IMR-90 (cell line): ENCODE results near the gene BEST1. TPM values are rescaled to one million over a fixed set of nuclear protein-coding genes. Genes with fewer than 3 reads are reported as not detected.
"Not testable (repeated sequence)": the region's sequence is repeated elsewhere in the genome, so short reads cannot be mapped to it uniquely, and the experiment has no call there.

Experiments
- ATAC-seq: fragments of 200-7000 bp; cut with Tn5 transposase; 2 replicates; pipeline ENCODE4 v1.9.1; 2020; ENCODE audit warnings: low read depth, mild to moderate bottlenecking, moderate library complexity
- BruUV-seq: library from RNA; stranded (reverse); fragments of 400-500 nt; replicated peaks from 2 replicates; lab custom pipeline; 2021; lab: Mats Ljungman, UMichigan
- CTCF ChIA-PET: fragments of 300-600 bp; formaldehyde crosslinking; extraction: SDS; loops from one replicate; lab custom pipeline; 2021; ENCODE audit warnings: antibody characterized with exemption; lab: Yijun Ruan, JAX
- POLR2A ChIA-PET: fragments of 300-600 bp; sonication (Branson Sonifier 250); formaldehyde crosslinking; loops from one replicate; lab custom pipeline; 2022; ENCODE audit warnings: antibody characterized with exemption; ENCODE audit not compliant: unreplicated experiment; lab: Charles Lee
- DNase-seq: peaks from one replicate; pipeline ENCODE4 v3.0.0; 2013
- H2AFZ ChIP-seq: replicated peaks from 2 replicates; pipeline ENCODE3; 2013; ENCODE audit warnings: low read length, mild to moderate bottlenecking; ENCODE audit not compliant: poor library complexity
- H2AK5ac ChIP-seq: 2 replicates; pipeline ENCODE4 v1.6.1; 2013; ENCODE audit warnings: low read depth, low read length, inconsistent platforms
- H2AK9ac ChIP-seq: replicated peaks from 2 replicates; pipeline ENCODE3; 2013; ENCODE audit warnings: mild to moderate bottlenecking, low read depth, low read length, moderate library complexity; ENCODE audit not compliant: poor library complexity
- H2BK120ac ChIP-seq: 2 replicates; pipeline ENCODE4 v1.6.1; 2013; ENCODE audit warnings: low read depth, low read length, inconsistent platforms
- H2BK15ac ChIP-seq: 3 replicates; pipeline ENCODE4 v1.6.1; 2013; ENCODE audit warnings: low read depth, low read length, inconsistent platforms
- H2BK20ac ChIP-seq: 2 replicates; pipeline ENCODE4 v1.6.1; 2013; ENCODE audit warnings: low read depth, mild to moderate bottlenecking, inconsistent platforms, low read length, moderate library complexity
- H2BK5ac ChIP-seq: 2 replicates; pipeline ENCODE4 v1.6.1; 2013; ENCODE audit warnings: mild to moderate bottlenecking, low read depth, low read length, inconsistent platforms; ENCODE audit not compliant: poor library complexity, severe bottlenecking
- H3K14ac ChIP-seq: replicated peaks from 2 replicates; pipeline ENCODE4 v1.6.1; 2013; ENCODE audit warnings: low read depth, low read length, inconsistent platforms
- H3K18ac ChIP-seq: 2 replicates; pipeline ENCODE4 v1.6.1; 2013; ENCODE audit warnings: low read depth, low read length, control low read depth
- H3K23ac ChIP-seq: 2 replicates; pipeline ENCODE4 v1.6.1; 2013; ENCODE audit warnings: low read depth, low read length, inconsistent platforms
- H3K27ac ChIP-seq: 2 replicates; pipeline ENCODE4 v1.5.1; 2013; ENCODE audit warnings: mild to moderate bottlenecking, control low read depth, low read length; ENCODE audit not compliant: insufficient read depth
- H3K27me3 ChIP-seq: 2 replicates; pipeline ENCODE4 v1.6.1; 2013; ENCODE audit warnings: low read length; ENCODE audit not compliant: control insufficient read depth, insufficient read depth
- H3K36me3 ChIP-seq: 2 replicates; pipeline ENCODE4 v1.6.1; 2013; ENCODE audit warnings: low read length, mixed read lengths; ENCODE audit not compliant: control insufficient read depth, insufficient read depth
- H3K4ac ChIP-seq: 2 replicates; pipeline ENCODE4 v1.6.1; 2013; ENCODE audit warnings: low read depth, low read length, inconsistent platforms
- H3K4me1 ChIP-seq: 2 replicates; pipeline ENCODE4 v1.6.1; 2013; ENCODE audit warnings: low read length, mixed read lengths; ENCODE audit not compliant: control insufficient read depth, insufficient read depth
- H3K4me2 ChIP-seq: 2 replicates; pipeline ENCODE4 v1.6.1; 2013; ENCODE audit warnings: low read depth, mild to moderate bottlenecking, control low read depth, low read length, moderate library complexity
- H3K4me3 ChIP-seq: 2 replicates; pipeline ENCODE4 v1.5.1; 2013; ENCODE audit warnings: low read depth, mild to moderate bottlenecking, control low read depth, low read length, moderate library complexity; ENCODE audit not compliant: insufficient read depth
- H3K56ac ChIP-seq: 2 replicates; pipeline ENCODE4 v1.6.1; 2013; ENCODE audit warnings: low read length, inconsistent platforms; ENCODE audit not compliant: insufficient read depth; ENCODE audit errors: extremely low read depth
- H3K79me1 ChIP-seq, 2 experiments: 2 replicates each; pipeline ENCODE4 v1.6.1; 2013; ENCODE audit warnings: low read length in 2 of 2, inconsistent platforms in 1 of 2, low read depth in 1 of 2
- H3K9ac ChIP-seq: 2 replicates; pipeline ENCODE4 v1.6.1; 2013; ENCODE audit warnings: low read depth, low read length, control low read depth
- H3K9me1 ChIP-seq: 2 replicates; pipeline ENCODE4 v1.6.1; 2013; ENCODE audit warnings: low read length, inconsistent platforms; ENCODE audit not compliant: insufficient read depth
- H3K9me3 ChIP-seq: 2 replicates; pipeline ENCODE4 v1.6.1; 2013; ENCODE audit warnings: low read length; ENCODE audit not compliant: control insufficient read depth, insufficient read depth
- H4K20me1 ChIP-seq: 2 replicates; pipeline ENCODE4 v1.6.1; 2013; ENCODE audit warnings: low read length, inconsistent platforms; ENCODE audit not compliant: insufficient read depth
- H4K5ac ChIP-seq: 2 replicates; pipeline ENCODE4 v1.6.1; 2013; ENCODE audit warnings: mild to moderate bottlenecking, low read depth, low read length, control low read depth
- H4K8ac ChIP-seq, 2 experiments: 2 replicates each; pipeline ENCODE4 v1.6.1; 2013; ENCODE audit warnings: low read depth in 2 of 2, low read length in 2 of 2, control low read depth in 1 of 2, inconsistent platforms in 1 of 2
- H4K91ac ChIP-seq: 2 replicates; pipeline ENCODE4 v1.6.1; 2013; ENCODE audit warnings: low read depth, low read length, inconsistent platforms; ENCODE audit not compliant: insufficient read depth
- CEBPB ChIP-seq: IDR thresholded peaks from 2 replicates; pipeline ENCODE4 v1.6.1; 2012; ENCODE audit warnings: low read depth, low read length, improper control_type of control experiment
- FOS ChIP-seq: fragments of 150-350 bp; IDR thresholded peaks from 2 replicates; pipeline ENCODE4 v1.6.1; 2016; ENCODE audit warnings: low read depth, low read length
- MAZ ChIP-seq: IDR thresholded peaks from 2 replicates; pipeline ENCODE4 v1.6.1; 2012; ENCODE audit warnings: low read depth, mild to moderate bottlenecking, low read length, improper control_type of control experiment, moderate library complexity, borderline replicate concordance
- NFE2L2 ChIP-seq: fragments of 150-350 bp; IDR thresholded peaks from 2 replicates; pipeline ENCODE4 v1.6.1; 2016; ENCODE audit warnings: low read depth, mild to moderate bottlenecking, low read length
- RAD21 ChIP-seq: IDR thresholded peaks from 2 replicates; pipeline ENCODE4 v1.6.1; 2012; ENCODE audit warnings: low read length, improper control_type of control experiment
- SMC3 ChIP-seq: fragments of 150-350 bp; IDR thresholded peaks from 2 replicates; pipeline ENCODE4 v1.6.1; 2016; ENCODE audit warnings: low read depth, mild to moderate bottlenecking, antibody characterized with exemption, low read length, moderate library complexity
- WGBS, 2 experiments: methylation state at CpG; one replicate each; pipeline versions ENCODE4 v1.1.5 to v1.1.7; 2013; ENCODE audit warnings: missing lambda C conversion rate in 2 of 2; ENCODE audit not compliant: insufficient read length in 1 of 2; ENCODE audit errors: extremely low coverage in 2 of 2; 5-methylcytosine and 5-hydroxymethylcytosine counted together
- dilution Hi-C: fragments of 300-500 bp; cut with HindIII; formaldehyde crosslinking; loops from one replicate; pipeline ENCODE4 v1.14.3; 2018; ENCODE audit warnings: low sequenced_read_pairs; ENCODE audit not compliant: unreplicated experiment
- in situ Hi-C: fragments of 300-500 bp; cut with MboI; formaldehyde crosslinking; loops from 3 replicates; pipeline ENCODE4 v1.14.3; 2019; ENCODE audit warnings: low sequenced_read_pairs, inconsistent platforms, mixed read lengths
- intact Hi-C: fragments of 100-400 bp; cut with micrococcal nuclease; formaldehyde crosslinking; loops from 2 replicates; pipeline ENCODE4 v1.10.0; 2022
- polyA plus RNA-seq, 3 experiments: library from polyadenylated mRNA; depleted of rRNA; stranded (reverse); fragments of >200 nt; gene quantifications; 2 replicates each; pipeline ENCODE4 v1.2.3, GENCODE V29; 2012; ENCODE audit warnings: low replicate concordance in 1 of 3
- total RNA-seq: library from RNA; depleted of rRNA; stranded (reverse); fragments of >200 nt; gene quantifications from 2 replicates; pipeline ENCODE4 v1.2.3, GENCODE V29; 2012
- TF ChIP-seq, protein P1 (sequence below): fragments of 150-350 bp; IDR thresholded peaks from 2 replicates; pipeline ENCODE4 v1.6.1; 2016; ENCODE audit warnings: low read depth, mild to moderate bottlenecking, low read length, moderate library complexity, borderline replicate concordance

Gene BEST1
- total and polyA plus RNA-seq, 2 of the 4 experiments (the other 2 are of a cell fraction): 0.90 to 1.4 TPM

DNA sequence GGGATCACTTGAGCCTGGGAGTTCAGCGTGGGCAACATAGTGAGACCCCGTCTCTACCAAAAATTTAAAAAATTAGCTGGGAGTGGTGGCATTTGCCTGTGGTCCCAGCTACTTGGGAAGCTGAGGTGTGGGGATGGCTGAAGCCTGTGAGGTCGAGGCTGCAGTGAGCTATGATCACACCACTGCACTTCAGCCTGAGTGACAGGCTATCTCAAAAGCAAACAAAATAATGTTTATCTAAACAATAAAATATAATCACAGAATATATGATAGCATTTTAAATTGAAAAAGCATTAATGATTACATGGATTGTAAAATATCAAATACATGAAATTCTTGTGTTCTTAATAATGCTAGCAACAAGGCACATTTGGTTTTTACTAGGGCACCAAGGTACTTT, 2.7 kb downstream of the BEST1 start:
- no CpG with 5 or more reads among the region's 3 CpGs for WGBS, 2 experiments
- no peak overlapping the region for H3K18ac ChIP-seq
- no peak overlapping the region for H3K9ac ChIP-seq
- H2BK120ac ChIP-seq: no peak overlapping the region
- no peak overlapping the region for H2BK15ac ChIP-seq
- TF ChIP-seq CEBPB (no peak), SMC3 (no peak), RAD21 (no peak), MAZ (no peak), NFE2L2 (no peak), FOS (no peak)
- TF ChIP-seq, protein P1, sequence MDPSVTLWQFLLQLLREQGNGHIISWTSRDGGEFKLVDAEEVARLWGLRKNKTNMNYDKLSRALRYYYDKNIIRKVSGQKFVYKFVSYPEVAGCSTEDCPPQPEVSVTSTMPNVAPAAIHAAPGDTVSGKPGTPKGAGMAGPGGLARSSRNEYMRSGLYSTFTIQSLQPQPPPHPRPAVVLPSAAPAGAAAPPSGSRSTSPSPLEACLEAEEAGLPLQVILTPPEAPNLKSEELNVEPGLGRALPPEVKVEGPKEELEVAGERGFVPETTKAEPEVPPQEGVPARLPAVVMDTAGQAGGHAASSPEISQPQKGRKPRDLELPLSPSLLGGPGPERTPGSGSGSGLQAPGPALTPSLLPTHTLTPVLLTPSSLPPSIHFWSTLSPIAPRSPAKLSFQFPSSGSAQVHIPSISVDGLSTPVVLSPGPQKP: no peak
- no peaks in the 10 kb centered on the region for H3K9me3 ChIP-seq
- ChIA-PET POLR2A (no interaction called here), CTCF (interaction anchor here (1.8 kb wide), 1 partner anchor 129 kb away, joined by 11 read pairs; no protein-coding TSS in a partner anchor)
- H3K23ac ChIP-seq: no peak overlapping the region
- no peak overlapping the region for H4K5ac ChIP-seq
- peaks cover 20% of the 10 kb centered on the region for H3K9me1 ChIP-seq
- no peaks in the 10 kb centered on the region for H3K27me3 ChIP-seq
- no peaks in the 10 kb centered on the region for H4K20me1 ChIP-seq
- H2AK5ac ChIP-seq: no peak overlapping the region
- peaks cover 10% of the 10 kb centered on the region; the same call in 1 of the 2 replicates for H3K36me3 ChIP-seq
- dilution Hi-C loops (no loop called here), intact Hi-C loops (no loop called here), in situ Hi-C loops (loop anchor here (5.0 to 10.0 kb wide), 2 partner anchors 122 to 156 kb away; no protein-coding TSS in a partner anchor)
- DNase-seq (no peak), ATAC-seq (no peak)
- BruUV-seq: no TSS peak
- H3K4me1 ChIP-seq: peaks cover 16% of the 10 kb centered on the region
- no peak overlapping the region for H3K14ac ChIP-seq
- H3K27ac ChIP-seq: no peak overlapping the region
- no peak overlapping the region for H2AK9ac ChIP-seq
- H4K8ac ChIP-seq: no peak overlapping the region
- peaks cover 0 to 26% of the 10 kb centered on the region in 2 experiments; a peak in 3 of 4 replicates for H3K79me1 ChIP-seq
- no peak overlapping the region for H2BK5ac ChIP-seq
- no peak overlapping the region for H2BK20ac ChIP-seq
- H2AFZ ChIP-seq: no peak overlapping the region
- no peak overlapping the region for H3K4me3 ChIP-seq
- no peak overlapping the region for H3K56ac ChIP-seq
- H3K4me2 ChIP-seq: no peak overlapping the region
- H3K4ac ChIP-seq: no peak overlapping the region
- no peak overlapping the region for H4K91ac ChIP-seq

DNA sequence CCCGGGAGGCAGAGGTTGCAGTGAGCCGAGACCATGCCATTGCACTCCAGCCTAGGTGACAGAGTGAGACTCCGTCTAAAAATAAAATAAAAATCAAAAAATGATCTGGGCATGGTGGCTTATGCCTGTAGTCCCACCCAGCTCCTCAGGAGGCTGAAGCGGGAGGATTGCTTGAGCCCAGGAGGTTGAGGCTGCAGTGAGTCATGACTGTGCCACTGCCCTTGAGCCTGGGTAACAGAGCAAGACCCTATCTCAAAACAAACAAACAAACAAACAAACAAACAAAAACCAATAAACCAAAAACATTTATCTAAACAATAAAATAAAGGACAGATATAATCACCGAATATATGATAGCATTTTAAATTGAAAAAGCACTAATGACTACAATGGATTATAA, 3.5 kb downstream of the BEST1 start:
- DNase-seq, intact Hi-C loops, BruUV-seq, H3K9me3 ChIP-seq, H3K56ac ChIP-seq, H2AK5ac ChIP-seq, POLR2A ChIA-PET, H3K4me3 ChIP-seq, H3K23ac ChIP-seq, H2BK20ac ChIP-seq, H2AFZ ChIP-seq, H4K20me1 ChIP-seq, H3K9ac ChIP-seq, H3K27me3 ChIP-seq, H4K5ac ChIP-seq, H2BK15ac ChIP-seq, H3K18ac ChIP-seq, H3K27ac ChIP-seq, H2BK120ac ChIP-seq, H3K4me2 ChIP-seq, H2BK5ac ChIP-seq, H2AK9ac ChIP-seq, H3K14ac ChIP-seq, H4K91ac ChIP-seq, H4K8ac ChIP-seq, dilution Hi-C loops, H3K4ac ChIP-seq, ATAC-seq: not testable (repeated sequence)
- H3K9me1 ChIP-seq: peaks cover 20% of the 10 kb centered on the region
- no CpG with 5 or more reads among the region's 5 CpGs for WGBS, 2 experiments
- in situ Hi-C loops: loop anchor here (5.0 to 10.0 kb wide), 2 partner anchors 121 to 156 kb away; no protein-coding TSS in a partner anchor
- CTCF ChIA-PET: interaction anchor here (1.8 kb wide), 1 partner anchor 128 kb away, joined by 11 read pairs; no protein-coding TSS in a partner anchor
- peaks cover 14% of the 10 kb centered on the region for H3K4me1 ChIP-seq
- peaks cover 0 to 26% of the 10 kb centered on the region in 2 experiments; a peak in 3 of 4 replicates for H3K79me1 ChIP-seq
- H3K36me3 ChIP-seq: peaks cover 15% of the 10 kb centered on the region; the same call in 1 of the 2 replicates
